GDM1 (cell line): Measurements from ENCODE around the gene TMED6.
"Not testable (repeated sequence)": the region's sequence is repeated elsewhere in the genome, so short reads cannot be mapped to it uniquely, and the experiment has no call there.

Experiments used
- DNase-seq: peaks from one replicate; lab custom pipeline; 2025; lab: John Stamatoyannopoulos, UW

Gene TMED6

GRCh38 chr16:69301861-69302260 lies 49.7 kb downstream of the TMED6 start:
- DNase-seq = no peak

DNA sequence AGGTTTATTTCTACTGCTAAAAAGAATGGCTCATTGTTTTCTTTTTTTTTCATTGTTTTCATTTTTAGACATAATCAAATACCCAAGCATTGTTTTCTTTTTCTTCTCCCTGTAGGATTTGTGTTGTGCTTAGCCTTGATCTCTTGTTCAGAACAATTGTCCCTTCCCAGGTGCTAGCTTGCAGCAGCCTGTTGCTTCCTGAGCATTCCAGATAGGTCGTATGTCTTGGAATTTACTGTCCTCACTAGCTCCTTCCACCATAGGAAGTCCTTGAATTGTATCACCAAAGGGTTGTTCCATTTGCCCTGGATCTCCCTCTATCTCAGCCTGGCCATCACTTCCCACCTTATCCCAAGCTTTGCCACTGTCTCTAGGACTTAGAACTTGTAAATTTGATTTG lies 50.4 kb downstream of the TMED6 start:
- no peak for DNase-seq

- no peak for DNase-seq
Measured at GRCh38 chr16:69298261-69298660, 53.3 kb downstream of the TMED6 start.

DNA sequence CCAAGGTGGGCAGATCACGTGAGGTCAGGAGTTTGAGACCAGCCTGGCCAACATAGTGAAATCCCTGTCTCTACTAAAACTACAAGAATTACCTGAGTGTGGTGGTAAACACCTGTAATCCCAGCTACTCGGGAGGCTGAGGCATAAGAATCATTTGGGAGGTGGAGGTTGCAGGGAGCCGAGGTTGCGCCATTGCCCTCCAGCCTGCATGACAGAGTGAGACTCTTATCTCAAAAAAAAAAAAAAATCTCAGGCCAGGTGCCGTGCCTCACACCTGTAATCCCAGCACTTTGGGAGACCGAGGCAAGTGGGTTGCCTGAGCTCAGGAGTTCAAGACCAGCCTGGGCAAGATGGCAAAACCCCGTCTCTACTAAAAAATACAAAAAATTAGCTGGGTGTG lies 54.8 kb downstream of the TMED6 start:
- not testable (repeated sequence) for DNase-seq

GRCh38 chr16:69294051-69294450 lies 57.5 kb downstream of the TMED6 start:
- DNase-seq = no peak

- no peak for DNase-seq
Measured at GRCh38 chr16:69293401-69293800, 58.2 kb downstream of the TMED6 start.
